ENCODE results near the gene MRGPRX1. TPM values are rescaled to one million over a fixed set of nuclear protein-coding genes. Genes with fewer than 3 reads are reported as not detected.
A peak's percentile ranks its signal among the peaks of the same experiment; 100 is the strongest.

Gene MRGPRX1
- total RNA-seq, 1 donor from 2014 or later = not detected

DNA sequence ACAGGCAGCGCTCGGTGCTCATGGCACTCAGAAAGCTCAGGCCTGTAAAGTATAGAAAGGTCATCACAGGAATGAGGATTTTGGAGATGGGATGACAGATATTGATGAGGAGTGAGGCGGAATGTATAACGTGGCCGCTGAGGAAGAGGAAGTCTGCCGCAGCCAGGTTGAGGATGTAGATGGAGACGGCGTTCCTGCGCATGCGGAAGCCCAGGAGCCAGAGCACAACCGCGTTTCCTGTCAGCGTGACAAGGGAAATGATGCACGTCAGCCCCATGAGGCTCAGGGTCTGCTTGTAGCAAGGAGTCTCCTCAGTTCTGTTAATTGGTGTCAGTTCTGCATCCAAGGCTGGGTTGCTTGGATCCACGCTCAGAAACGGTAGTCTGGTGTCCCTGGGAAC is 33.1 kb upstream of the MRGPRX1 start:
- DNase-seq (no peak), ATAC-seq (no peak)
- intact Hi-C loops (cut with DNase I) = no loop called here
- Histone ChIP-seq H3K9me3 (no peaks in the 10 kb centered on the region), H3K27ac (no peak overlapping the region), H3K4me1 (no peaks in the 10 kb centered on the region), H3K4me3 (no peak overlapping the region), H3K36me3 (no peaks in the 10 kb centered on the region), H3K27me3 (no peaks in the 10 kb centered on the region)
- TF ChIP-seq, protein P1, sequence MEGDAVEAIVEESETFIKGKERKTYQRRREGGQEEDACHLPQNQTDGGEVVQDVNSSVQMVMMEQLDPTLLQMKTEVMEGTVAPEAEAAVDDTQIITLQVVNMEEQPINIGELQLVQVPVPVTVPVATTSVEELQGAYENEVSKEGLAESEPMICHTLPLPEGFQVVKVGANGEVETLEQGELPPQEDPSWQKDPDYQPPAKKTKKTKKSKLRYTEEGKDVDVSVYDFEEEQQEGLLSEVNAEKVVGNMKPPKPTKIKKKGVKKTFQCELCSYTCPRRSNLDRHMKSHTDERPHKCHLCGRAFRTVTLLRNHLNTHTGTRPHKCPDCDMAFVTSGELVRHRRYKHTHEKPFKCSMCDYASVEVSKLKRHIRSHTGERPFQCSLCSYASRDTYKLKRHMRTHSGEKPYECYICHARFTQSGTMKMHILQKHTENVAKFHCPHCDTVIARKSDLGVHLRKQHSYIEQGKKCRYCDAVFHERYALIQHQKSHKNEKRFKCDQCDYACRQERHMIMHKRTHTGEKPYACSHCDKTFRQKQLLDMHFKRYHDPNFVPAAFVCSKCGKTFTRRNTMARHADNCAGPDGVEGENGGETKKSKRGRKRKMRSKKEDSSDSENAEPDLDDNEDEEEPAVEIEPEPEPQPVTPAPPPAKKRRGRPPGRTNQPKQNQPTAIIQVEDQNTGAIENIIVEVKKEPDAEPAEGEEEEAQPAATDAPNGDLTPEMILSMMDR (IDR thresholded peaks at IDR 0.05) = no peak

DNA sequence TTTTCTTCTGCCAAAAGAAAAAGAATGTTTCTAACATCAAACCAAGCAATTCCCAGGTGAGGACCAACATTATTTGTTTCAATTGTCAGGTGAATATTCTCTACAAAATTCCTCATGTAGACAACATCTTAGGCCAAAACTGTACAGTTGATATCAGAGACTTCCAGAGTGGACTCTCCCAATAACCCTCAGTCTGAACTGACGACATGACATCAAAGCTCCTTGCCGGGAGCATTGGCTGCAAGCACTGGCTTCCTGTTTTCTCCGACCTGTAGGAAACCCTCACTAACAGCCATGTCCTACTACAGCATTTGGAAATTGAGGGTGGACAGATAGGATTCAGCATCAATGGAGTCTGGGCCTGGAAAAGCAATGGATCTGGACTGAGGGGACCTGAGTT is 30.5 kb upstream of the MRGPRX1 start:
- Histone ChIP-seq H3K4me3 (no peak overlapping the region), H3K4me1 (no peaks in the 10 kb centered on the region), H3K27ac (no peak overlapping the region), H3K36me3 (no peaks in the 10 kb centered on the region), H3K9me3 (no peaks in the 10 kb centered on the region), H3K27me3 (no peaks in the 10 kb centered on the region)
- intact Hi-C loops (cut with DNase I) = no loop called here
- DNase-seq (no peak), ATAC-seq (no peak)
- TF ChIP-seq, protein P1 (IDR thresholded peaks at IDR 0.05) = no peak

GRCh38 chr11:18958221-18958910 is 19.2 kb upstream of the MRGPRX1 start:
- Histone ChIP-seq H3K9me3 (no peaks in the 10 kb centered on the region), H3K27ac (no peak overlapping the region), H3K4me1 (no peaks in the 10 kb centered on the region), H3K36me3 (no peaks in the 10 kb centered on the region), H3K27me3 (no peaks in the 10 kb centered on the region), H3K4me3 (no peak overlapping the region)
- ATAC-seq = peak; percentile 70
- TF ChIP-seq, protein P1 (IDR thresholded peaks at IDR 0.05) = no peak
- intact Hi-C loops (cut with DNase I) = no loop called here
- no peak for DNase-seq

DNA sequence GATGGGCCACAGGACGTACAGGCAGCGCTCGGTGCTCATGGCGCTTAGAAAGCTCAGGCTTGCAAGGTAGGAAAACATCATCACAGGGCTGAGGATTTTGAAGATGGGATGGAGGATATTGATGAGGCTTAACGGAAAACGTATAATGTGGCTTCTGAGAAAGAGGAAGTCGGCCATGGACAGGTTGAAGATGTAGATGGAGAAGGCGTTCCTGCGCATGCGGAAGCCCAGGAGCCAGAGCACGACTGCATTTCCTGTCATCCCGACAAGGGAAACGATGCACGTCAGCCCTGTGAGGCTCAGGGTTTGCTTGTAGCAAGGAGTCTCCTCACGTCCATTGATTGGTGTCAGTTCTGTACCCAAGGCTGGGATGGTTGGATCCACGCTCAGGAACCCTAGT is 17.4 kb upstream of the MRGPRX1 start:
- H3K9me3 ChIP-seq = no peaks in the 10 kb centered on the region
- intact Hi-C loops (cut with DNase I) = no loop called here
- H3K4me1 ChIP-seq = no peaks in the 10 kb centered on the region
- H3K4me3 ChIP-seq = no peak overlapping the region
- ATAC-seq (no peak), DNase-seq (no peak)
- TF ChIP-seq, protein P1 (IDR thresholded peaks at IDR 0.05) = no peak
- no peaks in the 10 kb centered on the region for H3K27me3 ChIP-seq
- H3K27ac ChIP-seq = no peak overlapping the region
- H3K36me3 ChIP-seq = no peaks in the 10 kb centered on the region

GRCh38 chr11:18936002-18936673 is 3.1 kb downstream of the MRGPRX1 start:
- H3K27ac ChIP-seq = no peak overlapping the region
- H3K36me3 ChIP-seq = no peaks in the 10 kb centered on the region
- no peaks in the 10 kb centered on the region for H3K4me1 ChIP-seq
- no peaks in the 10 kb centered on the region for H3K27me3 ChIP-seq
- TF ChIP-seq, protein P1 (IDR thresholded peaks at IDR 0.05) = no peak
- DNase-seq (no peak), ATAC-seq (no peak)
- intact Hi-C loops (cut with DNase I) = no loop called here
- no peaks in the 10 kb centered on the region for H3K9me3 ChIP-seq
- no peak overlapping the region for H3K4me3 ChIP-seq

All from upper lobe of right lung (tissue), 1 donor.